Measurements from ENCODE around the gene NDUFAF5. TPM values are rescaled to one million over a fixed set of nuclear protein-coding genes. Genes with fewer than 3 reads are reported as not detected.

The NDUFAF5 gene, protein sequence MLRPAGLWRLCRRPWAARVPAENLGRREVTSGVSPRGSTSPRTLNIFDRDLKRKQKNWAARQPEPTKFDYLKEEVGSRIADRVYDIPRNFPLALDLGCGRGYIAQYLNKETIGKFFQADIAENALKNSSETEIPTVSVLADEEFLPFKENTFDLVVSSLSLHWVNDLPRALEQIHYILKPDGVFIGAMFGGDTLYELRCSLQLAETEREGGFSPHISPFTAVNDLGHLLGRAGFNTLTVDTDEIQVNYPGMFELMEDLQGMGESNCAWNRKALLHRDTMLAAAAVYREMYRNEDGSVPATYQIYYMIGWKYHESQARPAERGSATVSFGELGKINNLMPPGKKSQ
- 10 to 100 TPM; 23.5 to 23.8 TPM for total RNA-seq

DNA sequence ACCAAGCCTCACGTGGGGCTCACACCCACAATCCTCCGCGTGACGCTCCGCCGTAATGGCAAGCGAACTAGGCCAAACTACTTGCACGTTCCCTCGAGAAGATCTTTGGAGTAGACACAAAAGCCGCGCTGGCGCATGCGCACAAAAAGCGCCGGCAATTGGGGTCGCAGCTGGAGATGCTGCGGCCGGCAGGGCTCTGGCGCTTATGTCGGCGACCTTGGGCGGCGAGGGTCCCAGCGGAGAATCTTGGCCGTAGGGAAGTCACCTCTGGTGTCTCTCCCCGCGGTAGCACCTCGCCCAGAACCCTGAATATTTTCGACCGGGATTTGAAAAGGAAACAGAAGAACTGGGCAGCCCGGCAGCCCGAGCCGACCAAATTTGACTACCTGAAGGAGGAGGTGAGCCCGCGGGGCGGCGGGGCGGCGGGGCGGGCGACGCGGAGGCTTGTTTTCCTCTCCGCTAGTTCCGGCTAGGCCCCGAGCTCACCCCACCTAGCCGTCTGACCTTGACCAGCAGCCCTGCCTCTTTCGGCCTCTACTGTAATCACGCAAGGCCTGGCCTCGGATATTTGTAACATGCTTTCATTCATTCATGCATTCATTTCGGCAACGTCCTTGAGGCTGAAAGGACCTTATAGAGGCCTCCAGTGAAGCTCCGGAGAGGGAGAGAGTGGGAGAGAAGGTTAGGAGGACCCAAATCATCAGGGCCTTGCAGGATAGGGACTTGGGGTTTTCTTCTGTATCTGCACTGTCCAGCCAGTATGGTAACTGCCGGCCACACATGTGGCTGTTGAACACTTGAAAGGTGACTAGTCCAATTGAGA lies at the start of gene NDUFAF5, which contains the start of gene ESF1:
Gene NDUFAF5, plus strand, starts transcription at position 136 of the 823 bp plus-strand sequence. Its CDS starts 41 bp downstream, at position 177.
Gene ESF1, minus strand, starts transcription at position 27 of the 823 bp plus-strand sequence. CDS start 1,779 bp downstream, outside the sequence.

Other genes starting within 250 kb of the NDUFAF5 start
- 10 to 100 TPM in 1 of 2 experiments, 1 to 10 TPM in 1; 9.8 to 11.1 TPM for gene TASP1, start 146.1 kb upstream of the NDUFAF5 start, total RNA-seq
- gene ESF1, start 109 bp upstream of the NDUFAF5 start, total RNA-seq = 10 to 100 TPM; 10.9 to 12.2 TPM
- not detected for gene SEL1L2, start 205.6 kb downstream of the NDUFAF5 start, total RNA-seq
- not detected for gene MACROD2, start 210.5 kb downstream of the NDUFAF5 start, total RNA-seq

Measured in activated naive CD4-positive, alpha-beta T cell treated with anti-CD3 and anti-CD28 coated beads, Interleukin-2, amount 10 ng/mL, durations not matched to agents 5 hours and 36 hours (primary cell).